Neural progenitor cell (in vitro differentiated cells): ENCODE measurements around the gene TXNDC17.

ENCODE experiments used
- CTCF ChIP-seq: fragments of 200-600 bp; sonication (generic); IDR thresholded peaks from 2 replicates; pipeline ENCODE4 v1.5.1; 2017; ENCODE audit warnings: antibody characterized with exemption, mild to moderate bottlenecking
- EZH2 ChIP-seq: fragments of 200-600 bp; sonication (generic); IDR thresholded peaks from 2 replicates; pipeline ENCODE4 v1.6.1; 2017; ENCODE audit warnings: antibody characterized with exemption, mild to moderate bottlenecking, moderate library complexity

GRCh38 chr17:6602141-6602540 is 38.7 kb upstream of the TXNDC17 start:
- no peak for TF ChIP-seq EZH2
- TF ChIP-seq CTCF = no peak
